Parathyroid adenoma (tissue), 2 donors: ENCODE results near the gene LCOR.

ENCODE experiments used
- H2AFZ ChIP-seq: fragments of 300-600 bp; sonication (generic); one replicate; pipeline ENCODE4 v1.7.0; 2017; ENCODE audit warnings: antibody characterized with exemption, mild to moderate bottlenecking
- H3K27ac ChIP-seq: fragments of 300-600 bp; sonication (generic); one replicate; pipeline ENCODE4 v1.7.0; 2017
- H3K27me3 ChIP-seq: fragments of 300-600 bp; sonication (generic); one replicate; pipeline ENCODE4 v1.7.0; 2017; ENCODE audit warnings: low read length; ENCODE audit not compliant: control insufficient read depth, insufficient read depth
- H3K36me3 ChIP-seq: fragments of 300-600 bp; sonication (generic); one replicate; pipeline ENCODE4 v1.7.0; 2017; ENCODE audit warnings: low read length; ENCODE audit not compliant: control insufficient read depth, insufficient read depth
- H3K4me1 ChIP-seq: fragments of 300-600 bp; sonication (generic); one replicate; pipeline ENCODE4 v1.7.0; 2017; ENCODE audit warnings: control low read depth
- H3K4me2 ChIP-seq: fragments of 300-600 bp; sonication (generic); one replicate; pipeline ENCODE4 v1.7.0; 2017; ENCODE audit warnings: low read length
- H3K4me3 ChIP-seq: fragments of 300-600 bp; sonication (generic); one replicate; pipeline ENCODE4 v1.7.0; 2017; ENCODE audit warnings: low read depth, low read length
- H3K79me2 ChIP-seq: fragments of 300-600 bp; sonication (generic); one replicate; pipeline ENCODE4 v1.7.0; 2017; ENCODE audit warnings: control low read depth
- H3K9ac ChIP-seq: fragments of 300-600 bp; sonication (generic); one replicate; pipeline ENCODE4 v1.7.0; 2017; ENCODE audit warnings: mild to moderate bottlenecking
- H3K9me3 ChIP-seq: fragments of 300-600 bp; sonication (generic); one replicate; pipeline ENCODE4 v1.7.0; 2017; ENCODE audit warnings: low read length; ENCODE audit not compliant: control insufficient read depth
- TF ChIP-seq, protein P1 (sequence below): fragments of 300-600 bp; sonication (generic); IDR thresholded peaks from one replicate; pipeline ENCODE4 v1.7.0; 2017; ENCODE audit warnings: antibody characterized with exemption, mild to moderate bottlenecking
- donor health status: primary hyperparathyroidism.

Gene LCOR

GRCh38 chr10:96922978-96923948 is 91.2 kb downstream of the LCOR start:
- no peak overlapping the region for H2AFZ ChIP-seq
- H3K27ac ChIP-seq = no peak overlapping the region
- peaks cover 7% of the 10 kb centered on the region for H3K79me2 ChIP-seq
- no peaks in the 10 kb centered on the region for H3K9me3 ChIP-seq
- H3K4me1 ChIP-seq = peaks cover 5% of the 10 kb centered on the region
- H3K4me3 ChIP-seq = no peak overlapping the region
- no peaks in the 10 kb centered on the region for H3K36me3 ChIP-seq
- H3K27me3 ChIP-seq = no peaks in the 10 kb centered on the region
- TF ChIP-seq, protein P1, sequence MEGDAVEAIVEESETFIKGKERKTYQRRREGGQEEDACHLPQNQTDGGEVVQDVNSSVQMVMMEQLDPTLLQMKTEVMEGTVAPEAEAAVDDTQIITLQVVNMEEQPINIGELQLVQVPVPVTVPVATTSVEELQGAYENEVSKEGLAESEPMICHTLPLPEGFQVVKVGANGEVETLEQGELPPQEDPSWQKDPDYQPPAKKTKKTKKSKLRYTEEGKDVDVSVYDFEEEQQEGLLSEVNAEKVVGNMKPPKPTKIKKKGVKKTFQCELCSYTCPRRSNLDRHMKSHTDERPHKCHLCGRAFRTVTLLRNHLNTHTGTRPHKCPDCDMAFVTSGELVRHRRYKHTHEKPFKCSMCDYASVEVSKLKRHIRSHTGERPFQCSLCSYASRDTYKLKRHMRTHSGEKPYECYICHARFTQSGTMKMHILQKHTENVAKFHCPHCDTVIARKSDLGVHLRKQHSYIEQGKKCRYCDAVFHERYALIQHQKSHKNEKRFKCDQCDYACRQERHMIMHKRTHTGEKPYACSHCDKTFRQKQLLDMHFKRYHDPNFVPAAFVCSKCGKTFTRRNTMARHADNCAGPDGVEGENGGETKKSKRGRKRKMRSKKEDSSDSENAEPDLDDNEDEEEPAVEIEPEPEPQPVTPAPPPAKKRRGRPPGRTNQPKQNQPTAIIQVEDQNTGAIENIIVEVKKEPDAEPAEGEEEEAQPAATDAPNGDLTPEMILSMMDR = no peak
- H3K4me2 ChIP-seq = no peak overlapping the region
- H3K9ac ChIP-seq = no peak overlapping the region

- no peak overlapping the region for H3K4me3 ChIP-seq
- no peaks in the 10 kb centered on the region for H3K4me1 ChIP-seq
- no peak overlapping the region for H2AFZ ChIP-seq
- TF ChIP-seq, protein P1 = no peak
- no peak overlapping the region for H3K4me2 ChIP-seq
- no peak overlapping the region for H3K27ac ChIP-seq
- H3K9me3 ChIP-seq = no peaks in the 10 kb centered on the region
- H3K27me3 ChIP-seq = no peaks in the 10 kb centered on the region
- no peaks in the 10 kb centered on the region for H3K36me3 ChIP-seq
- H3K79me2 ChIP-seq = peaks cover 13% of the 10 kb centered on the region
- no peak overlapping the region for H3K9ac ChIP-seq
Observed at GRCh38 chr10:96924861-96925260, 92.8 kb downstream of the LCOR start.

DNA sequence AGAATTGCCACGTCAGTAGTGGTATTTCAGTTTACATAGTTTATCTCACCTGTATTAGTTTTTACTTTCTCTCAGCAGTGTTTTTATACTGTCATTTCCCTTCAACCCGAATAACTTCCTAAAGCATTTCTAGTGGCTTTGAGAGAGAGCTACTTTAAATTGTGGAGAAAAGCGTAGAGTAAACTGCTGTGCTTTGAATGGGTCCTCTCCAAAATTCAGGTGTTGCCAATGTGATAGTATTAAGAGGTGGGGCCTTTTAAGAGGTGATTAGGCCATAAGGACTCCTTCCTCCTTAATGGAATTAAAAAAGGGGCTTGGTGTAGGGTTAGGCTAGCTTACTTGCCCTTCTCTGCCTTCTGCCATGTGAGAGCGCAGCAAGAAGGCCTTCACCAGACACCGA is 98.4 kb downstream of the LCOR start:
- no peak overlapping the region for H3K9ac ChIP-seq
- H3K4me2 ChIP-seq = no peak overlapping the region
- H3K9me3 ChIP-seq = no peaks in the 10 kb centered on the region
- H3K79me2 ChIP-seq = peaks cover 14% of the 10 kb centered on the region
- no peaks in the 10 kb centered on the region for H3K36me3 ChIP-seq
- H3K4me1 ChIP-seq = no peaks in the 10 kb centered on the region
- no peak overlapping the region for H3K4me3 ChIP-seq
- H3K27me3 ChIP-seq = no peaks in the 10 kb centered on the region
- H3K27ac ChIP-seq = no peak overlapping the region
- TF ChIP-seq, protein P1 = no peak
- no peak overlapping the region for H2AFZ ChIP-seq

GRCh38 chr10:96935148-96935547 is 103.0 kb downstream of the LCOR start:
- no peak overlapping the region for H3K4me2 ChIP-seq
- H3K4me3 ChIP-seq = no peak overlapping the region
- no peak overlapping the region for H2AFZ ChIP-seq
- H3K4me1 ChIP-seq = no peaks in the 10 kb centered on the region
- no peak overlapping the region for H3K9ac ChIP-seq
- H3K79me2 ChIP-seq = peaks cover 20% of the 10 kb centered on the region
- no peaks in the 10 kb centered on the region for H3K27me3 ChIP-seq
- no peaks in the 10 kb centered on the region for H3K36me3 ChIP-seq
- H3K27ac ChIP-seq = no peak overlapping the region
- TF ChIP-seq, protein P1 = no peak
- no peaks in the 10 kb centered on the region for H3K9me3 ChIP-seq
